H1 (cell line): Measurements from ENCODE around the gene TRAF3IP1. TPM values are rescaled to one million over a fixed set of nuclear protein-coding genes. Genes with fewer than 3 reads are reported as not detected.

Experiments
- CHD1 ChIP-seq: IDR thresholded peaks from 2 replicates; pipeline ENCODE4 v1.6.1; 2012; ENCODE audit warnings: low read depth, low read length, improper control_type of control experiment
- GTF2F1 ChIP-seq: IDR thresholded peaks from 2 replicates; pipeline ENCODE4 v1.6.1; 2012; ENCODE audit warnings: low read depth, low read length, improper control_type of control experiment, borderline replicate concordance
- HDAC6 ChIP-seq: IDR thresholded peaks from one replicate; pipeline ENCODE4 v1.7.1; 2012; ENCODE audit warnings: low read depth, mild to moderate bottlenecking, inconsistent platforms, low read length, moderate library complexity
- KDM4A ChIP-seq: IDR thresholded peaks from one replicate; pipeline ENCODE4 v1.7.1; 2012; ENCODE audit warnings: low read depth, mild to moderate bottlenecking, moderate library complexity, low read length, inconsistent platforms; ENCODE audit not compliant: severe bottlenecking
- PHF8 ChIP-seq: fragments of 200-600 bp; sonication (generic); conservative IDR thresholded peaks from 2 replicates; pipeline ENCODE4 v1.7.1; 2012; ENCODE audit warnings: low read depth, mild to moderate bottlenecking, inconsistent platforms, low read length, moderate library complexity
- RBBP5 ChIP-seq: IDR thresholded peaks from 2 replicates; pipeline ENCODE4 v1.7.1; 2012; ENCODE audit warnings: low read depth, mild to moderate bottlenecking, inconsistent platforms, low read length, moderate library complexity, borderline replicate concordance
- RXRA ChIP-seq: IDR thresholded peaks from 2 replicates; pipeline ENCODE4 v1.6.1; 2011; ENCODE audit warnings: low read depth, mild to moderate bottlenecking, low read length, moderate library complexity; ENCODE audit not compliant: insufficient read depth
- SIN3A ChIP-seq, 2 experiments: IDR thresholded peaks in 1 of 2; conservative IDR thresholded peaks in 1 of 2; 2 replicates each; pipeline ENCODE4 v1.6.1; 2011 to 2012; ENCODE audit warnings: low read length in 2 of 2, improper control_type of control experiment in 1 of 2, low read depth in 1 of 2, mild to moderate bottlenecking in 1 of 2
- SP4 ChIP-seq: IDR thresholded peaks from 2 replicates; pipeline ENCODE4 v1.6.1; 2012; ENCODE audit warnings: low read length, inconsistent platforms
- TAF7 ChIP-seq: optimal IDR thresholded peaks from 2 replicates; pipeline ENCODE3; 2011; ENCODE audit warnings: low read depth, mild to moderate bottlenecking, inconsistent platforms, low read length, moderate library complexity, borderline replicate concordance
- polyA plus RNA-seq, 7 experiments: library from polyadenylated mRNA; depleted of rRNA in 3 of 7; stranded (reverse) in 5 of 7; unstranded in 2 of 7; fragments of >200 nt in 5 of 7; fragments of 200-250 nt in 2 of 7; gene quantifications; 1 replicate in 5 of 7; 2 replicates in 1 of 7; 4 replicates in 1 of 7; pipeline versions ENCODE4 v1.2.1 to v1.2.3, GENCODE V29; 2011 to 2013; ENCODE audit warnings: missing spikeins in 2 of 7, mixed read lengths in 2 of 7
- total RNA-seq: library from RNA; stranded (reverse); fragmentation: NEBNext Ultra II Directional; extraction: Animal tissue kit (Norgen Biotek cat#: 25700); gene quantifications from 2 replicates; pipeline ENCODE4 v1.2.1, GENCODE V29; 2021
- TF ChIP-seq, protein P1 (sequence below), 3 experiments: IDR thresholded peaks; 1 replicate in 2 of 3; 2 replicates in 1 of 3; pipeline versions ENCODE4 v1.5.1 to v1.6.1; 2011; ENCODE audit warnings: low read length in 3 of 3, mild to moderate bottlenecking in 3 of 3, inconsistent platforms in 2 of 3, low read depth in 1 of 3, moderate library complexity in 1 of 3; ENCODE audit not compliant: insufficient read depth in 1 of 3; ENCODE audit errors: control extremely low read depth in 1 of 3
- TF ChIP-seq, protein P2 (sequence below): IDR thresholded peaks from 2 replicates; pipeline ENCODE4 v1.6.1; 2011; ENCODE audit warnings: low read length, improper control_type of control experiment
- TF ChIP-seq, protein P3 (sequence below): IDR thresholded peaks from 2 replicates; pipeline ENCODE4 v1.6.1; 2012; ENCODE audit warnings: inconsistent platforms

TRAF3IP1 gene
- total and polyA plus RNA-seq, 2 of the 8 experiments (the other 6 are each of a cell fraction or from before 2014, with no cell fraction given), result 2.3 to 17.5 TPM

DNA sequence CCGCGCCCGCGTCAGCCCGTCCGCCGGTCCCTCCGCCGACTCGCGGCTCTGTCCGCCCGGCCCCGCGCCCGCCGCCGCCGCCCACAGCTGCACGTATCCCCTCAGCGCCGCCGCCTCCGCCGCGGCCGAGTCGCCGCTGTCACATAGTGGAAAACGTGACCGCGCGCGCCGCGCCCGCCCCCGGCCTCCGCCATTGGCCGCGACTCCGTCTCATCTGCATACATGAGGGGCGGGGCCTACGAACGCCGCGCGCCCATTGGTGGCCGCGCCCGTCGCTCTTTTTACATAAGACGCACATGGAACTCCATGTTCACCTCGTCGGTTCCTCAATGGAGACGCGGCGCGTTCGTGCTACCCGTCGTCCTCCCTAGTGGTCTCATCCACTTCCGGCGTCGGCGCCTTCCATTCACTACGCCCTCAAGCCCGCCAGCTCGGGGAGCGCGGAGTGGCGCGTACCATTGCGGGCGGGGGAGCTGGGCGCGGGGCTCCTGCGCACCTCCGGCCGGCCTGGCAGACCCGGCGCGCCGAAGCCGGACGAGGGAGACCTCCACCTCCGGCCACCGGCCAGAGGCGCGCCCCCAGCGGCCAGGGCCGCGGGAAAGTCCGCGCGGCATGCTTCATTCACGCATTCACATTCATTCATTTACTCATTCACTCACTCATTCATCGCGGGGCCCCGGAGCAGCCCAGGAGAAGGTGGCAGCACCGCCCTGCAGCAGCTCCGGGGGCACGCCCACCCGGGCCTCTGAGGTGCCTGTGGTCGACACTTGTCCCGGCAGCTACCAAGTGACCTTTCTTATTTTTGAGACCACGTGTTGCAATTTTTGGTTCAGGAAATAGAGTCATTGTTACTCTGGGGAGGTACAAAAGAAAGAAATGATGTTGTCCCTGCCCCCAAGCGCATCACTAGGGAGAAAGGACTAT, 31.4 kb upstream of the TRAF3IP1 start (continued):
- no peak for TF ChIP-seq RXRA
- TF ChIP-seq, protein P1, sequence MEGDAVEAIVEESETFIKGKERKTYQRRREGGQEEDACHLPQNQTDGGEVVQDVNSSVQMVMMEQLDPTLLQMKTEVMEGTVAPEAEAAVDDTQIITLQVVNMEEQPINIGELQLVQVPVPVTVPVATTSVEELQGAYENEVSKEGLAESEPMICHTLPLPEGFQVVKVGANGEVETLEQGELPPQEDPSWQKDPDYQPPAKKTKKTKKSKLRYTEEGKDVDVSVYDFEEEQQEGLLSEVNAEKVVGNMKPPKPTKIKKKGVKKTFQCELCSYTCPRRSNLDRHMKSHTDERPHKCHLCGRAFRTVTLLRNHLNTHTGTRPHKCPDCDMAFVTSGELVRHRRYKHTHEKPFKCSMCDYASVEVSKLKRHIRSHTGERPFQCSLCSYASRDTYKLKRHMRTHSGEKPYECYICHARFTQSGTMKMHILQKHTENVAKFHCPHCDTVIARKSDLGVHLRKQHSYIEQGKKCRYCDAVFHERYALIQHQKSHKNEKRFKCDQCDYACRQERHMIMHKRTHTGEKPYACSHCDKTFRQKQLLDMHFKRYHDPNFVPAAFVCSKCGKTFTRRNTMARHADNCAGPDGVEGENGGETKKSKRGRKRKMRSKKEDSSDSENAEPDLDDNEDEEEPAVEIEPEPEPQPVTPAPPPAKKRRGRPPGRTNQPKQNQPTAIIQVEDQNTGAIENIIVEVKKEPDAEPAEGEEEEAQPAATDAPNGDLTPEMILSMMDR (IDR thresholded peaks at IDR 0.05; ENCODE audit: control extremely low read depth in 1 of 3, insufficient read depth in 1 of 3, low read depth in 1 of 3, low read length in 3 of 3), result peak in 2 of 3 experiments; percentile 35 to 37; a peak in 2 of 4 replicates
- peak; percentile 9 for TF ChIP-seq TAF7
- TF ChIP-seq CHD1, result peak; percentile 90
- TF ChIP-seq PHF8, result 0 out of 2 replicates have a peak, but pooled peaks have one; percentile 41
- TF ChIP-seq GTF2F1, result no peak
- peak; percentile 45 to 86; a peak in 2 of 4 replicates for TF ChIP-seq SIN3A (conservative IDR thresholded peaks at IDR 0.05 in 1 of 2, IDR thresholded peaks at IDR 0.05 in 1 of 2; ENCODE audit: low read depth in 1 of 2, low read length in 2 of 2)
- TF ChIP-seq, protein P2, sequence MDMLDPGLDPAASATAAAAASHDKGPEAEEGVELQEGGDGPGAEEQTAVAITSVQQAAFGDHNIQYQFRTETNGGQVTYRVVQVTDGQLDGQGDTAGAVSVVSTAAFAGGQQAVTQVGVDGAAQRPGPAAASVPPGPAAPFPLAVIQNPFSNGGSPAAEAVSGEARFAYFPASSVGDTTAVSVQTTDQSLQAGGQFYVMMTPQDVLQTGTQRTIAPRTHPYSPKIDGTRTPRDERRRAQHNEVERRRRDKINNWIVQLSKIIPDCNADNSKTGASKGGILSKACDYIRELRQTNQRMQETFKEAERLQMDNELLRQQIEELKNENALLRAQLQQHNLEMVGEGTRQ, result no peak
- TF ChIP-seq SP4, result peak; percentile 55; the same call in 1 of the 2 replicates
- TF ChIP-seq KDM4A, result peak; percentile 54
- no peak for TF ChIP-seq HDAC6
- TF ChIP-seq, protein P3, sequence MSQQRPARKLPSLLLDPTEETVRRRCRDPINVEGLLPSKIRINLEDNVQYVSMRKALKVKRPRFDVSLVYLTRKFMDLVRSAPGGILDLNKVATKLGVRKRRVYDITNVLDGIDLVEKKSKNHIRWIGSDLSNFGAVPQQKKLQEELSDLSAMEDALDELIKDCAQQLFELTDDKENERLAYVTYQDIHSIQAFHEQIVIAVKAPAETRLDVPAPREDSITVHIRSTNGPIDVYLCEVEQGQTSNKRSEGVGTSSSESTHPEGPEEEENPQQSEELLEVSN, result peak; percentile 67
- no peak for TF ChIP-seq RBBP5
